ENCODE data around the gene TRIL.

DNA sequence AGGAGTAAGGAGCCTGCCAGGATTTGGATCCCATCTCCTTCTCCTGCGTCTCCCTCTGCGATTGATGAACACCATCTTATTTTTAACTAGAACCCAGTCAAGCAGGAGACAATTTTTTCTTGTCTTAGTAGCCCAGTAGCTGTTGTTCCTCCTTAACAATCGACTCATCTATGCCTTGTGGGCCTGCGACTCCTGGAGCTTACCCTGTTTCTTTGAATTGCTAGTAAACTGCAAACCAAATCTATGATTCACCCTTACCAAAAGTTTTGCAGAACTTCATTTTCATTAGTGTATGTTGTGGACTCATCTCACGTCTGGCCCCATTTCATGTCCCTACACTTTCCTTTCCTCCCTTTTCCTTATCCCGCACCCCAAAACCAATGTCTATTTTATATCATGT lies 37.7 kb downstream of the TRIL start:
- no peak for TF ChIP-seq PAX5 (IDR thresholded peaks at IDR 0.05; ENCODE audit: insufficient read depth, low read length, severe bottlenecking)
- TF ChIP-seq POLR2AphosphoS5 (IDR thresholded peaks at IDR 0.05; ENCODE audit: low read depth, low read length) = no peak
